Trophoblast cell (in vitro differentiated cells and primary cell): ENCODE measurements around the gene JARID2.
A peak's percentile ranks its signal among the peaks of the same experiment; 100 is the strongest.

Experiments
- DNase-seq, 2 donors: peaks; one replicate each; pipeline ENCODE4 v3.0.0-alpha.2; 2016
- H2AFZ ChIP-seq: 2 replicates; pipeline ENCODE4 v1.6.1; 2013; ENCODE audit warnings: low read length, moderate library complexity, mild to moderate bottlenecking; ENCODE audit not compliant: insufficient read depth, poor library complexity
- H2AK5ac ChIP-seq: 2 replicates; pipeline ENCODE4 v1.6.1; 2013; ENCODE audit warnings: mild to moderate bottlenecking, low read length
- H2BK120ac ChIP-seq: 2 replicates; pipeline ENCODE4 v1.6.1; 2013; ENCODE audit warnings: low read length, mild to moderate bottlenecking, moderate library complexity; ENCODE audit not compliant: insufficient read depth, poor library complexity
- H2BK12ac ChIP-seq: 2 replicates; pipeline ENCODE4 v1.6.1; 2013; ENCODE audit warnings: mild to moderate bottlenecking, low read length, moderate library complexity
- H2BK5ac ChIP-seq: 2 replicates; pipeline ENCODE4 v1.6.1; 2013; ENCODE audit warnings: low read length, low read depth, moderate library complexity, mild to moderate bottlenecking; ENCODE audit not compliant: poor library complexity
- H3K14ac ChIP-seq: 2 replicates; pipeline ENCODE4 v1.6.1; 2013; ENCODE audit warnings: mild to moderate bottlenecking, low read length
- H3K18ac ChIP-seq: 2 replicates; pipeline ENCODE4 v1.6.1; 2013; ENCODE audit warnings: mild to moderate bottlenecking, low read length
- H3K23ac ChIP-seq: 2 replicates; pipeline ENCODE4 v1.6.1; 2013; ENCODE audit warnings: low read length
- H3K27ac ChIP-seq: 2 replicates; pipeline ENCODE4 v1.5.1; 2013; ENCODE audit warnings: low read depth, mild to moderate bottlenecking, inconsistent platforms, low read length, moderate library complexity
- H3K27me3 ChIP-seq: 2 replicates; pipeline ENCODE4 v1.6.1; 2013; ENCODE audit warnings: inconsistent platforms, mild to moderate bottlenecking, low read length, moderate library complexity; ENCODE audit not compliant: insufficient read depth
- H3K36me3 ChIP-seq, 2 experiments: 1 replicate in 1 of 2; 2 replicates in 1 of 2; pipeline ENCODE4 v1.6.1; 2013; ENCODE audit warnings: low read length in 2 of 2, mild to moderate bottlenecking in 2 of 2, moderate library complexity in 1 of 2; ENCODE audit not compliant: insufficient read depth in 2 of 2, control insufficient read depth in 1 of 2
- H3K4ac ChIP-seq: 2 replicates; pipeline ENCODE4 v1.6.1; 2013; ENCODE audit warnings: low read depth, mild to moderate bottlenecking, low read length, moderate library complexity
- H3K4me1 ChIP-seq, 2 experiments: 1 replicate in 1 of 2; 2 replicates in 1 of 2; pipeline ENCODE4 v1.6.1; 2013; ENCODE audit warnings: low read length in 2 of 2, mild to moderate bottlenecking in 2 of 2, moderate library complexity in 1 of 2; ENCODE audit not compliant: insufficient read depth in 2 of 2, control insufficient read depth in 1 of 2
- H3K4me2 ChIP-seq: 2 replicates; pipeline ENCODE4 v1.6.1; 2013; ENCODE audit warnings: inconsistent platforms, mild to moderate bottlenecking, low read length, moderate library complexity
- H3K4me3 ChIP-seq: 2 replicates; pipeline ENCODE4 v1.5.1; 2013; ENCODE audit warnings: mild to moderate bottlenecking, low read depth, low read length, inconsistent platforms
- H3K79me1 ChIP-seq: one replicate; pipeline ENCODE4 v1.6.1; 2013; ENCODE audit warnings: low read length
- H3K79me2 ChIP-seq: 2 replicates; pipeline ENCODE4 v1.6.1; 2013; ENCODE audit warnings: low read length, mild to moderate bottlenecking; ENCODE audit not compliant: control insufficient read depth, insufficient read depth, poor library complexity
- H3K9ac ChIP-seq: 2 replicates; pipeline ENCODE4 v1.6.1; 2013; ENCODE audit warnings: mild to moderate bottlenecking, low read length
- H3K9me3 ChIP-seq: 2 replicates; pipeline ENCODE4 v1.6.1; 2013; ENCODE audit warnings: low read depth, mild to moderate bottlenecking, control low read depth, inconsistent platforms, low read length; ENCODE audit not compliant: insufficient read depth
- H4K12ac ChIP-seq: 2 replicates; pipeline ENCODE4 v1.6.1; 2013; ENCODE audit warnings: low read depth, mild to moderate bottlenecking, low read length, moderate library complexity
- H4K8ac ChIP-seq: 2 replicates; pipeline ENCODE4 v1.6.1; 2013; ENCODE audit warnings: low read depth, mild to moderate bottlenecking, low read length, moderate library complexity
- H4K91ac ChIP-seq: one replicate; pipeline ENCODE4 v1.6.1; 2013; ENCODE audit warnings: low read depth, mild to moderate bottlenecking, low read length, moderate library complexity
- WGBS: extraction: QIAGEN DNeasy Blood & Tissue Kit; methylation state at CpG from one replicate; pipeline ENCODE4 v1.1.7; 2013; ENCODE audit warnings: missing lambda C conversion rate; ENCODE audit not compliant: insufficient read length, insufficient coverage; ENCODE audit errors: extremely low coverage; 5-methylcytosine and 5-hydroxymethylcytosine counted together

Gene JARID2

DNA sequence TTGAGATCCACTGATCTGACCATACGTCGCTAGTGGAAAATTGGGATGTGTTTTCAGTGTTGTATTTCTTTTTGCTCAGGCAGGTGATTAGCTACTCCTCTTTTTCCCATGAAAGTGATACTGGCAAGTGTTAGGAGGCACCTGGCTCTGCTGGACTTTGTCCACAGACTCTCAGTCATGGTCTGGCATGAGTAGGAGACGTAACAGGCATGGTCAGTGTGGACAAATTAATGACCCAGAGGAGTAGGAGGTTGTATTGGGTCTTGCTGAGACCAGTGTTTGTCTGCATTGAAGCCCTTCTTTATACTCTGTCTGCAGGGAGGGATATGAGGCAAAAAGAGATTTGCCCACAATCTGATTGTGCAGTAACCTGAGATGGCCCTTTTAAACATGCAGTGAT is 238.3 kb downstream of the JARID2 start:
- H3K27ac ChIP-seq, result no peak overlapping the region
- H2AK5ac ChIP-seq, result no peak overlapping the region
- H3K79me2 ChIP-seq, result no peaks in the 10 kb centered on the region
- no peak overlapping the region for H3K4me3 ChIP-seq
- no peak overlapping the region for H2BK120ac ChIP-seq
- H3K4me1 ChIP-seq, result peaks cover 0 to 5% of the 10 kb centered on the region in 2 experiments
- H3K4ac ChIP-seq, result no peak overlapping the region
- no peak overlapping the region for H2BK12ac ChIP-seq
- H2AFZ ChIP-seq, result no peak overlapping the region
- H3K36me3 ChIP-seq, result peaks cover 13 to 14% of the 10 kb centered on the region in 2 experiments
- no peak overlapping the region for H3K18ac ChIP-seq
- no peak overlapping the region for H4K91ac ChIP-seq
- no peak overlapping the region for H3K4me2 ChIP-seq
- H4K8ac ChIP-seq, result no peak overlapping the region
- no peaks in the 10 kb centered on the region for H3K9me3 ChIP-seq
- H2BK5ac ChIP-seq, result no peak overlapping the region
- DNase-seq, result no peak
- H3K79me1 ChIP-seq, result peaks cover 2% of the 10 kb centered on the region
- no peak overlapping the region for H3K9ac ChIP-seq
- no peak overlapping the region for H4K12ac ChIP-seq
- no CpG with 5 or more reads among the region's 3 CpGs for WGBS
- H3K23ac ChIP-seq, result no peak overlapping the region
- H3K14ac ChIP-seq, result no peak overlapping the region
- no peaks in the 10 kb centered on the region for H3K27me3 ChIP-seq

DNA sequence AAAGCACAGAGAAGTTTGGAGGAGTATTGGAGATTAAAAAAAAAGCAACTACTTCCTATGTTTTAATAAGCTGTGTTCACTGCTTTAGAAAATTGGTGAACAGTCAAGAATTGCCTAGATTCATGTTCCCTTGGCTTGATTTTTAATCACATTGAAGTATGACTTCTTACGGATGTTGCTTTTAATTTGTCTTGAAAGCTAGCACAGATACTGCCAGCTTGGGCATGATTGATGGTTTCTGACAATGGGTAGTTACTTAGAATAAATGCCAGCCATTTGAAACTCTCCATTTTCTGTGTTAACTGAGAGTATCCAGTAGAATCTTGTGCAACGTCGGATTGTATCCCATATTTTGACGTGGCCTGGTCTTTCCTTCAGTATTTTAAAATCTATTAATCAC is 239.0 kb downstream of the JARID2 start:
- Histone ChIP-seq H4K12ac (no peak overlapping the region), H3K18ac (no peak overlapping the region), H2BK5ac (no peak overlapping the region), H3K9ac (no peak overlapping the region), H3K14ac (no peak overlapping the region), H2BK12ac (no peak overlapping the region), H3K79me2 (no peaks in the 10 kb centered on the region), H3K4me1 (peaks cover 0 to 5% of the 10 kb centered on the region in 2 experiments), H2BK120ac (no peak overlapping the region), H3K27ac (no peak overlapping the region), H3K23ac (no peak overlapping the region), H3K4me2 (no peak overlapping the region), H3K36me3 (peaks cover 19 to 21% of the 10 kb centered on the region in 2 experiments), H3K9me3 (no peaks in the 10 kb centered on the region), H4K91ac (no peak overlapping the region), H3K4me3 (no peak overlapping the region), H3K79me1 (peaks cover 2% of the 10 kb centered on the region), H3K27me3 (no peaks in the 10 kb centered on the region), H3K4ac (no peak overlapping the region), H2AK5ac (no peak overlapping the region), H4K8ac (no peak overlapping the region), H2AFZ (no peak overlapping the region)
- WGBS, result no CpG with 5 or more reads among the region's 4 CpGs
- DNase-seq, result no peak

DNA sequence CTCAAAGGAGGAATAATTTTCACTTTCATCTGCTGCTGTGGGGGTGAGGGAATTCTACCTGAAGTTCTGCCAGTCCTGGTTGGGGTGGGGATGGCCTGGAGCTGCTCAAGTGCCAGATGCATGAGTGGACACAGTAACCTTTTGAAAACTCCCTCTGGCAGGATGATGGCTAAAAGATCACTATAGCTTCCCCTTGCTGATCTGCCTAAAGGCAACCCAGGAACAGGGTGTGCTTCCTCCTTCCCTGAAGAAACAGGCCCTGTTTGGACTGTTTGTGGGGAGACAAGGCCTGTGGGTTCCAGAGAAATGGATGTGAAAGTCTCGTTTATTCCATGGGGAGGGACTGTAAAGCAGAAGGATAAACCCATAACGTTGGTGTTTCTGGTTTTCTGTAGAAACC is 240.1 kb downstream of the JARID2 start:
- Histone ChIP-seq H3K9ac (no peak overlapping the region), H3K4me1 (peaks cover 0 to 5% of the 10 kb centered on the region in 2 experiments), H2BK120ac (no peak overlapping the region), H3K27me3 (no peaks in the 10 kb centered on the region), H3K4me2 (no peak overlapping the region), H3K14ac (no peak overlapping the region), H2BK12ac (no peak overlapping the region), H3K27ac (no peak overlapping the region), H3K4ac (no peak overlapping the region), H2AK5ac (no peak overlapping the region), H3K23ac (no peak overlapping the region), H3K79me1 (peaks cover 2% of the 10 kb centered on the region), H4K12ac (no peak overlapping the region), H3K9me3 (no peaks in the 10 kb centered on the region), H4K8ac (no peak overlapping the region), H4K91ac (peak overlapping the region; percentile 68), H3K18ac (no peak overlapping the region), H2BK5ac (no peak overlapping the region), H3K79me2 (no peaks in the 10 kb centered on the region), H3K36me3 (peaks cover 19 to 21% of the 10 kb centered on the region in 2 experiments), H2AFZ (no peak overlapping the region), H3K4me3 (no peak overlapping the region)
- peak; percentile 46 to 58 for DNase-seq
- no CpG with 5 or more reads among the region's 2 CpGs for WGBS

DNA sequence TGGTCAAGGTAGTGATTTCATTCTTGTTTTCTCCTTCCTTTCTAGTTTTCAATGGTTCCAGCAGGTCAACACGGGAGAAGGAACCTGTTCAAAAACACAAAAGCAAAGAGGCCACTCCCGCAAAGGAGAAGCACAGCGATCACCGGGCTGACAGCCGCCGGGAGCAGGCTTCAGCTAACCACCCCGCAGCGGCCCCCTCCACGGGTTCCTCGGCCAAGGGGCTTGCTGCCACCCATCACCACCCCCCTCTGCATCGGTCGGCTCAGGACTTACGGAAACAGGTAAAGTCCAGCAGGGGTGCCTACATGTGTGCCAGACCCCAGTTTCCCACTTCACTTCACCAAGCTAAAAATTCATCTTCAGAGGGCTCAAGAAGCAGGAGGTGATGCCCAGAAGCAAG is 241.4 kb downstream of the JARID2 start:
- Histone ChIP-seq H3K23ac (no peak overlapping the region), H3K36me3 (peaks cover 19 to 21% of the 10 kb centered on the region in 2 experiments), H3K4ac (no peak overlapping the region), H3K79me2 (no peaks in the 10 kb centered on the region), H3K27ac (no peak overlapping the region), H4K91ac (no peak overlapping the region), H3K14ac (no peak overlapping the region), H2BK12ac (no peak overlapping the region), H3K79me1 (peaks cover 2% of the 10 kb centered on the region), H3K9me3 (no peaks in the 10 kb centered on the region), H3K4me3 (no peak overlapping the region), H2BK120ac (no peak overlapping the region), H2AK5ac (no peak overlapping the region), H2BK5ac (no peak overlapping the region), H3K9ac (no peak overlapping the region), H3K27me3 (no peaks in the 10 kb centered on the region), H3K4me2 (no peak overlapping the region), H3K4me1 (peaks cover 0 to 5% of the 10 kb centered on the region in 2 experiments), H3K18ac (no peak overlapping the region), H2AFZ (no peak overlapping the region), H4K12ac (no peak overlapping the region), H4K8ac (no peak overlapping the region)
- DNase-seq, result no peak
- WGBS, result no CpG with 5 or more reads among the region's 13 CpGs
